Astrocyte (in vitro differentiated cells and primary cell): ENCODE measurements around the gene NAT14. TPM values are rescaled to one million over a fixed set of nuclear protein-coding genes. Genes with fewer than 3 reads are reported as not detected.

Source experiments
- DNase-seq: peaks from one replicate; pipeline ENCODE4 v3.0.0-alpha.2; 2010; ENCODE audit warnings: low read depth
- FAIRE-seq: peaks from 2 replicates; lab custom pipeline; 2011; peaks lifted over from hg19 to GRCh38; lab: Jason Lieb, UNC
- H2AFZ ChIP-seq: 2 replicates; pipeline ENCODE4 v1.6.0; 2012; ENCODE audit warnings: low read depth, low read length, inconsistent platforms
- H3K27ac ChIP-seq: 2 replicates; pipeline ENCODE4 v1.5.1; 2011; ENCODE audit warnings: low read depth, low read length, inconsistent platforms
- H3K27me3 ChIP-seq: 2 replicates; pipeline ENCODE4 v1.6.0; 2011; ENCODE audit warnings: low read length, inconsistent platforms; ENCODE audit not compliant: insufficient read depth
- H3K36me3 ChIP-seq: 2 replicates; pipeline ENCODE4 v1.5.1; 2011; ENCODE audit warnings: low read length, inconsistent platforms; ENCODE audit not compliant: insufficient read depth
- H3K4me1 ChIP-seq: 2 replicates; pipeline ENCODE4 v1.5.1; 2011; ENCODE audit warnings: low read length, inconsistent platforms; ENCODE audit not compliant: insufficient read depth
- H3K4me2 ChIP-seq: 2 replicates; pipeline ENCODE4 v1.6.0; 2012; ENCODE audit warnings: low read length, inconsistent platforms
- H3K4me3 ChIP-seq: 2 replicates; pipeline ENCODE4 v1.5.1; 2011; ENCODE audit warnings: low read depth, mild to moderate bottlenecking, low read length, inconsistent platforms; ENCODE audit not compliant: insufficient read depth
- H3K79me2 ChIP-seq: 2 replicates; pipeline ENCODE4 v1.6.0; 2012; ENCODE audit warnings: mild to moderate bottlenecking, low read length, inconsistent platforms; ENCODE audit not compliant: insufficient read depth
- H3K9ac ChIP-seq: 2 replicates; pipeline ENCODE4 v1.6.0; 2012; ENCODE audit warnings: mild to moderate bottlenecking, low read length, inconsistent platforms
- H3K9me3 ChIP-seq: 2 replicates; pipeline ENCODE4 v1.5.1; 2012; ENCODE audit warnings: low read depth, mild to moderate bottlenecking, low read length, inconsistent platforms; ENCODE audit not compliant: insufficient read depth
- H4K20me1 ChIP-seq: 2 replicates; pipeline ENCODE4 v1.6.0; 2012; ENCODE audit warnings: low read length, inconsistent platforms; ENCODE audit not compliant: insufficient read depth
- H3K27ac Mint-ChIP-seq: one replicate; pipeline ENCODE4 v1.8.0; 2021; ENCODE audit warnings: mild to moderate bottlenecking, mixed read lengths; ENCODE audit not compliant: unreplicated experiment
- H3K27me3 Mint-ChIP-seq: one replicate; pipeline ENCODE4 v1.8.0; 2021; ENCODE audit warnings: low read depth, mixed read lengths; ENCODE audit not compliant: unreplicated experiment
- H3K36me3 Mint-ChIP-seq: one replicate; pipeline ENCODE4 v1.8.0; 2021; ENCODE audit warnings: low read depth, mixed read lengths; ENCODE audit not compliant: unreplicated experiment
- H3K4me1 Mint-ChIP-seq: one replicate; pipeline ENCODE4 v1.8.0; 2021; ENCODE audit warnings: low read depth, mixed read lengths; ENCODE audit not compliant: unreplicated experiment
- H3K4me3 Mint-ChIP-seq: one replicate; pipeline ENCODE4 v1.8.0; 2021; ENCODE audit warnings: mild to moderate bottlenecking, moderate library complexity, mixed read lengths; ENCODE audit not compliant: unreplicated experiment
- H3K9me3 Mint-ChIP-seq: one replicate; pipeline ENCODE4 v1.8.0; 2021; ENCODE audit warnings: mild to moderate bottlenecking, mixed read lengths; ENCODE audit not compliant: unreplicated experiment
- CTCF ChIP-seq: IDR thresholded peaks from 2 replicates; pipeline ENCODE4 v1.5.1; 2011; ENCODE audit warnings: low read depth, mild to moderate bottlenecking, inconsistent platforms, low read length, moderate library complexity; ENCODE audit not compliant: insufficient read depth
- EZH2 ChIP-seq: IDR thresholded peaks from 2 replicates; pipeline ENCODE4 v1.6.1; 2012; ENCODE audit warnings: mild to moderate bottlenecking, low read length, inconsistent platforms; ENCODE audit not compliant: insufficient read depth
- total RNA-seq: library from RNA; stranded (reverse); gene quantifications from 2 replicates; pipeline ENCODE4 v1.2.1, GENCODE V29; 2021

The NAT14 gene
- total RNA-seq, 1 donor from 2014 or later, result 71.2 TPM

GRCh38 chr19:55461259-55461973, 23.6 kb upstream of the NAT14 start, which contains the start of gene ISOC2:
TSS of gene ISOC2 (minus strand) at chr19:55461642. CDS start at chr19:55456486, 5,156 bp downstream.
- FAIRE-seq, result peak; percentile 93
- peak within 1 kb of the TSS; percentile 96 for H3K4me2 ChIP-seq
- H3K4me3 Mint-ChIP-seq, result peak within 1 kb of the TSS; percentile 86
- H3K27me3 Mint-ChIP-seq, result peaks cover 4% of the 10 kb centered on the region
- peaks cover 9% of the 10 kb centered on the region for H3K4me1 ChIP-seq
- peak; percentile 99 for DNase-seq
- H3K4me1 Mint-ChIP-seq, result peaks cover 2% of the 10 kb centered on the region
- peaks cover 5% of the 10 kb centered on the region for H3K36me3 Mint-ChIP-seq
- H3K9me3 Mint-ChIP-seq, result no peaks in the 10 kb centered on the region
- H3K27ac ChIP-seq, result peak within 1 kb of the TSS; percentile 70
- peak within 1 kb of the TSS; percentile 66 for H3K27ac Mint-ChIP-seq
- peak within 1 kb of the TSS; percentile 78 for H2AFZ ChIP-seq
- peak within 1 kb of the TSS; percentile 83 for H3K4me3 ChIP-seq
- H3K9ac ChIP-seq, result peak within 1 kb of the TSS; percentile 91
- TF ChIP-seq EZH2 (no peak), CTCF (no peak)
- H3K79me2 ChIP-seq, result peaks cover 16% of the 10 kb centered on the region
- peaks cover 34% of the 10 kb centered on the region for H4K20me1 ChIP-seq
- H3K36me3 ChIP-seq, result no peaks in the 10 kb centered on the region
- H3K27me3 ChIP-seq, result peaks cover 2% of the 10 kb centered on the region
- H3K9me3 ChIP-seq, result no peaks in the 10 kb centered on the region

DNA sequence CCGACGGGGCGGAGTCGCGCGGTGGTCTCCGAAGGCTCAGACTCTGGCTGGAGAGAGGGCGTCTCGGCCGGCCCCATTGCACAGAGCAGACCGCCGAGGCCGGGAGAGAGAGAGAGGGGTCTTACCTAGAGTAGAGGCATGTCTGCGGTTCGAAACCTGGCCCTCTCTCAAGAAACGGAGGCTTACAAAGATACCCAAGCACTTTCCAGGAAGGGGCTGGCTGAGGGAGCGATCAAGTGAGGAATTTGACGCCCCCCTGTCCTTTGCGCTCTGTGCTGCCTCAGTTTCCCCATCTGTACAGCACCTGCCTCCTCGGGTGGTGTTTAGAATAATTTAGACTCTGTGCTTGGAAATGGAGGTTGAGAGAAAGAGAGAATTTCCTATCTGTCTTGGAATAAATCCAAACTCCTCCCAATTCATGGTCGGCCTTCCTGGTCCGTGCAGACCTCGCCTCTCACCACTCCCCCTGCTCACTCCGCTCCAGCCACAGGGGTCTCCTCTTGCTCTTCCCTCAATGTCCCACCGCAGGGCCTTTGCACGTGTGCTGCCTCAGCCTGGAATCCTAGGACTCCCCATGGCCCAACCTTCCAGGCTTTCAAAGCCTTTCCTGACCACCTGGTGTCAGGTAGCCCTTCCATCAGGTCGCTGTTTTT, 22.9 kb upstream of the NAT14 start:
- FAIRE-seq (no peak), DNase-seq (no peak)
- Histone ChIP-seq H3K9me3 (no peaks in the 10 kb centered on the region), H2AFZ (peak overlapping the region; percentile 65), H3K36me3 (no peaks in the 10 kb centered on the region), H3K79me2 (peaks cover 16% of the 10 kb centered on the region), H3K4me2 (peak overlapping the region; percentile 85), H3K4me3 (peak overlapping the region; percentile 54), H3K27ac (peak overlapping the region; percentile 24), H3K27me3 (peaks cover 2% of the 10 kb centered on the region), H4K20me1 (peaks cover 27% of the 10 kb centered on the region), H3K9ac (peak overlapping the region; percentile 63), H3K4me1 (peaks cover 9% of the 10 kb centered on the region)
- peaks cover 4% of the 10 kb centered on the region for H3K27me3 Mint-ChIP-seq
- H3K36me3 Mint-ChIP-seq, result no peaks in the 10 kb centered on the region
- no peaks in the 10 kb centered on the region for H3K9me3 Mint-ChIP-seq
- peak overlapping the region; percentile 58 for H3K27ac Mint-ChIP-seq
- TF ChIP-seq CTCF (no peak), EZH2 (no peak)
- peak overlapping the region; percentile 86 for H3K4me3 Mint-ChIP-seq
- peaks cover 2% of the 10 kb centered on the region for H3K4me1 Mint-ChIP-seq
